Neural progenitor cell (in vitro differentiated cells): ENCODE measurements around the gene KIAA1217. TPM values are rescaled to one million over a fixed set of nuclear protein-coding genes. Genes with fewer than 3 reads are reported as not detected.

Experiments
- DNase-seq: peaks from one replicate; pipeline ENCODE4 v3.0.0-alpha.2; 2016; ENCODE audit warnings: low spot score
- H2AFZ ChIP-seq: fragments of 200-600 bp; sonication (generic); replicated peaks from 2 replicates; pipeline ENCODE4 v1.6.1; 2016; ENCODE audit warnings: antibody characterized with exemption
- H3F3A ChIP-seq: fragments of 200-600 bp; sonication (generic); 2 replicates; pipeline ENCODE4 v1.6.1; 2016; ENCODE audit warnings: antibody characterized with exemption, low read depth
- H3K27ac ChIP-seq: fragments of 200-600 bp; sonication (generic); 2 replicates; pipeline ENCODE4 v1.5.1; 2016; ENCODE audit warnings: mild to moderate bottlenecking
- H3K27me3 ChIP-seq: fragments of 200-600 bp; sonication (generic); 2 replicates; pipeline ENCODE4 v1.6.1; 2016; ENCODE audit warnings: mild to moderate bottlenecking, moderate library complexity
- H3K36me3 ChIP-seq: fragments of 200-600 bp; sonication (generic); 2 replicates; pipeline ENCODE4 v1.5.1; 2016
- H3K4me1 ChIP-seq: fragments of 200-600 bp; sonication (generic); 2 replicates; pipeline ENCODE4 v1.6.1; 2016; ENCODE audit warnings: mixed run types
- H3K4me2 ChIP-seq: fragments of 200-600 bp; sonication (generic); 2 replicates; pipeline ENCODE4 v1.6.1; 2016
- H3K4me3 ChIP-seq: fragments of 200-600 bp; sonication (generic); 2 replicates; pipeline ENCODE4 v1.5.1; 2016
- H3K79me2 ChIP-seq: fragments of 200-600 bp; sonication (generic); 2 replicates; pipeline ENCODE4 v1.6.1; 2016; ENCODE audit warnings: low read depth
- H3K9ac ChIP-seq: fragments of 200-600 bp; sonication (generic); 2 replicates; pipeline ENCODE4 v1.6.1; 2016
- H3K9me3 ChIP-seq: fragments of 200-600 bp; sonication (generic); 2 replicates; pipeline ENCODE4 v1.5.1; 2016; ENCODE audit warnings: low read depth
- H4K20me1 ChIP-seq: fragments of 200-600 bp; sonication (generic); 2 replicates; pipeline ENCODE4 v1.6.1; 2016; ENCODE audit warnings: low read depth
- H3K27ac Mint-ChIP-seq: 3 replicates; pipeline ENCODE4 v1.8.0; 2021; ENCODE audit warnings: mixed read lengths
- H3K27me3 Mint-ChIP-seq: 2 replicates; pipeline ENCODE4 v1.8.0; 2022; ENCODE audit warnings: low read depth, mild to moderate bottlenecking, inconsistent platforms, moderate library complexity, mixed read lengths; ENCODE audit not compliant: insufficient read depth
- H3K36me3 Mint-ChIP-seq: 3 replicates; pipeline ENCODE4 v1.8.0; 2021; ENCODE audit warnings: mixed read lengths
- H3K4me1 Mint-ChIP-seq: 3 replicates; pipeline ENCODE4 v1.8.0; 2021; ENCODE audit warnings: mixed read lengths
- H3K4me3 Mint-ChIP-seq: 3 replicates; pipeline ENCODE4 v1.8.0; 2021; ENCODE audit warnings: mild to moderate bottlenecking, moderate library complexity, mixed read lengths
- H3K9me3 Mint-ChIP-seq: 3 replicates; pipeline ENCODE4 v1.8.0; 2020; ENCODE audit warnings: mixed read lengths
- EZH2 ChIP-seq: fragments of 200-600 bp; sonication (generic); IDR thresholded peaks from 2 replicates; pipeline ENCODE4 v1.6.1; 2017; ENCODE audit warnings: antibody characterized with exemption, mild to moderate bottlenecking, moderate library complexity
- EZH2phosphoT487 ChIP-seq: fragments of 200-600 bp; sonication (generic); IDR thresholded peaks from 2 replicates; pipeline ENCODE4 v1.6.1; 2017; ENCODE audit warnings: antibody characterized with exemption
- total RNA-seq: library from RNA; depleted of rRNA; stranded (reverse); fragments of >200 nt; gene quantifications from 2 replicates; pipeline ENCODE4 v1.2.3, GENCODE V29; 2015; ENCODE audit warnings: low replicate concordance
- TF ChIP-seq, protein P1 (sequence below): fragments of 200-600 bp; sonication (generic); IDR thresholded peaks from 2 replicates; pipeline ENCODE4 v1.5.1; 2017; ENCODE audit warnings: antibody characterized with exemption, mild to moderate bottlenecking

The KIAA1217 gene
- total RNA-seq, 1 donor from 2014 or later = 13.1 TPM

DNA sequence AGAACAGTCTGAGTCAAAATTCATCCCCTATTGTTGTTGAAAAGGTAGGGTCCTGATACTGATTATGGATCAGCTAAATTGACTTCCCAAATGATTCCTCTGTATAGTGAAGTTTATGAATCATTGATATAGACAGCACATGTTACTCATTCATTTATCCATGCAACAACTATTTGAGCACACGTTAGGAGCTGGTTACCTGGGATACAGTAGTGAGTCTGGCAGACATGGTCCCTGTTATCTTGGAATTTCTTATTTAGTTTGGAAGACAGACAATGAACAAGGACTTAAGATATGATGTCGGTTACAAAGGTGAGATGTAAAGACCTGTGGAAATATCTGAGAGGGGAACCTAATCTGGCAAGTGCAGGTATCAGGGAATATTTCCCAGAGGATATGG, 28.0 kb upstream of the KIAA1217 start:
- no peaks in the 10 kb centered on the region for H3K36me3 Mint-ChIP-seq
- no peak overlapping the region for H2AFZ ChIP-seq

DNA sequence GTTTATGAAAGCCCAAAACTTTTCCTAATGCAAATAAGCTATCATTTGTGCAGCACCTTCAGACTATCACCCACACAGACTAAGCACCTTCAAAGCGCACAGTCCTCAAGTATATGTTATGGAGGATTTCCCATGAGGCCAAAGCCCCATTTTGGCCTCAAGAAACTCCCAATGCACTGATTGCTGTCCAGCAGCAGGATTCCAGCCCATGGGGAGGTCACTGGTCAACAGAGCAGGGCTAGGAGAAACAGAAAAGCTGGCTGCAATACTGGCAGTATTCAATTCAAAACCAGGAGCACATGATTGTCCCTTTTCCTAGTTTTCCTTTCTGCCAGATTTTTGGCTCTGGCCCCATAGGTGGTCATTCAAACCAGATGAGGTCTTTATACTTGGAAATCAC, 24.5 kb upstream of the KIAA1217 start:
- Mint-ChIP-seq H3K9me3 (peaks cover 8% of the 10 kb centered on the region), H3K4me1 (peaks cover 9% of the 10 kb centered on the region), H3K27me3 (peaks cover 2% of the 10 kb centered on the region), H3K4me3 (no peak overlapping the region), H3K27ac (no peak overlapping the region), H3K36me3 (no peaks in the 10 kb centered on the region)
- no peak overlapping the region for H3K4me2 ChIP-seq
- no peaks in the 10 kb centered on the region for H3K79me2 ChIP-seq
- H3K4me3 ChIP-seq = no peak overlapping the region
- no peaks in the 10 kb centered on the region for H3K4me1 ChIP-seq
- no peaks in the 10 kb centered on the region for H3K9me3 ChIP-seq
- H3K27me3 ChIP-seq = no peaks in the 10 kb centered on the region
- DNase-seq = no peak
- TF ChIP-seq EZH2 (no peak), EZH2phosphoT487 (no peak)
- TF ChIP-seq, protein P1, sequence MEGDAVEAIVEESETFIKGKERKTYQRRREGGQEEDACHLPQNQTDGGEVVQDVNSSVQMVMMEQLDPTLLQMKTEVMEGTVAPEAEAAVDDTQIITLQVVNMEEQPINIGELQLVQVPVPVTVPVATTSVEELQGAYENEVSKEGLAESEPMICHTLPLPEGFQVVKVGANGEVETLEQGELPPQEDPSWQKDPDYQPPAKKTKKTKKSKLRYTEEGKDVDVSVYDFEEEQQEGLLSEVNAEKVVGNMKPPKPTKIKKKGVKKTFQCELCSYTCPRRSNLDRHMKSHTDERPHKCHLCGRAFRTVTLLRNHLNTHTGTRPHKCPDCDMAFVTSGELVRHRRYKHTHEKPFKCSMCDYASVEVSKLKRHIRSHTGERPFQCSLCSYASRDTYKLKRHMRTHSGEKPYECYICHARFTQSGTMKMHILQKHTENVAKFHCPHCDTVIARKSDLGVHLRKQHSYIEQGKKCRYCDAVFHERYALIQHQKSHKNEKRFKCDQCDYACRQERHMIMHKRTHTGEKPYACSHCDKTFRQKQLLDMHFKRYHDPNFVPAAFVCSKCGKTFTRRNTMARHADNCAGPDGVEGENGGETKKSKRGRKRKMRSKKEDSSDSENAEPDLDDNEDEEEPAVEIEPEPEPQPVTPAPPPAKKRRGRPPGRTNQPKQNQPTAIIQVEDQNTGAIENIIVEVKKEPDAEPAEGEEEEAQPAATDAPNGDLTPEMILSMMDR = no peak
- no peaks in the 10 kb centered on the region for H4K20me1 ChIP-seq
- no peaks in the 10 kb centered on the region for H3K36me3 ChIP-seq
- H3K27ac ChIP-seq = no peak overlapping the region
- no peak overlapping the region for H2AFZ ChIP-seq
- no peaks in the 10 kb centered on the region for H3F3A ChIP-seq
- H3K9ac ChIP-seq = no peak overlapping the region

More for the DNA sequence above, 28.0 kb upstream of the KIAA1217 start:
- TF ChIP-seq, protein P1 = no peak
- no peak for TF ChIP-seq EZH2
- no peak for TF ChIP-seq EZH2phosphoT487
- Histone ChIP-seq H3K27ac (no peak overlapping the region), H3K4me3 (no peak overlapping the region), H3K36me3 (peaks cover 5% of the 10 kb centered on the region), H4K20me1 (no peaks in the 10 kb centered on the region), H3K4me2 (no peak overlapping the region), H3K9me3 (no peaks in the 10 kb centered on the region), H3F3A (no peaks in the 10 kb centered on the region), H3K9ac (no peak overlapping the region), H3K27me3 (no peaks in the 10 kb centered on the region), H3K79me2 (no peaks in the 10 kb centered on the region), H3K4me1 (no peaks in the 10 kb centered on the region)
- Mint-ChIP-seq H3K9me3 (peaks cover 19% of the 10 kb centered on the region), H3K4me1 (peaks cover 3% of the 10 kb centered on the region), H3K4me3 (no peak overlapping the region), H3K27me3 (no peaks in the 10 kb centered on the region), H3K27ac (no peak overlapping the region)
- DNase-seq = no peak

DNA sequence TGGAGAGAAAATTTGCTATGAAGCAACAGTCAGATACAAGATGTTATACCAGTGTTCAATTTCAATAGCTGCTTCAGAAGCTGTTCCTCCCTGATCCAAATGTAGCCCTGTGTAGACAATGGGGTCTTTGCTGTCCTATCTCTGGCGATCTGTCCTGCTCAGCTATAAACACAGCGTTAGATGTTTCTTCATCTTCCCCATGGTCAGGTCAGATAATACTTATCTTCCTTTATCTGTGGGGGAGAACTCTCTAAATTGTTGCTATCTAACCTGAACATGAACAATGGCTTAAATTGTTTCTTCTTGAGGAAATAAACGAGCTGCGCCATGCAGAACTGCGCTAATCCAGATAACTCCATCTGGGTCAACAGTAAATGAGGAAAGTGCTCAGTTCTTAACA, 15.6 kb upstream of the KIAA1217 start:
- no peaks in the 10 kb centered on the region for H3K36me3 Mint-ChIP-seq
- no peak for DNase-seq
- Histone ChIP-seq H3K79me2 (no peaks in the 10 kb centered on the region), H2AFZ (no peak overlapping the region), H3F3A (no peaks in the 10 kb centered on the region), H3K4me2 (no peak overlapping the region), H3K36me3 (no peaks in the 10 kb centered on the region), H4K20me1 (no peaks in the 10 kb centered on the region), H3K9ac (no peak overlapping the region), H3K4me1 (no peaks in the 10 kb centered on the region), H3K27me3 (no peaks in the 10 kb centered on the region), H3K27ac (no peak overlapping the region), H3K4me3 (no peak overlapping the region), H3K9me3 (no peaks in the 10 kb centered on the region)
- peaks cover 7% of the 10 kb centered on the region for H3K9me3 Mint-ChIP-seq
- H3K27ac Mint-ChIP-seq = no peak overlapping the region
- H3K4me3 Mint-ChIP-seq = no peak overlapping the region
- TF ChIP-seq EZH2 = no peak
- TF ChIP-seq EZH2phosphoT487 = no peak
- TF ChIP-seq, protein P1 = no peak
- peaks cover 3% of the 10 kb centered on the region for H3K27me3 Mint-ChIP-seq
- peaks cover 15% of the 10 kb centered on the region for H3K4me1 Mint-ChIP-seq
